Astrocyte of the spinal cord (primary cell): ENCODE results near the gene PROKR1.
"Not testable (repeated sequence)": the region's sequence is repeated elsewhere in the genome, so short reads cannot be mapped to it uniquely, and the experiment has no call there.

Experiments used
- DNase-seq: peaks from one replicate; pipeline ENCODE4 v3.0.0; 2011; ENCODE audit warnings: low read depth, low spot score
- H3K4me3 ChIP-seq: 2 replicates; pipeline ENCODE4 v1.5.1; 2011; ENCODE audit warnings: low read depth, mild to moderate bottlenecking, low read length, moderate library complexity
- CTCF ChIP-seq: IDR thresholded peaks from 2 replicates; pipeline ENCODE4 v1.5.1; 2012; ENCODE audit warnings: low read depth, mild to moderate bottlenecking, low read length, inconsistent platforms
- in situ Hi-C: cut with HindIII; loops from 2 replicates; pipeline ENCODE4 v1.10.0; 2017; ENCODE audit warnings: low sequenced_read_pairs

The PROKR1 gene

GRCh38 chr2:68643011-68643873 is at the start of gene PROKR1:
Gene PROKR1 (plus strand): TSS chr2:68643579. CDS start chr2:68645822, 2,243 bp downstream.
- TF ChIP-seq CTCF: no peak
- H3K4me3 ChIP-seq: peak within 1 kb of the TSS; percentile 27
- in situ Hi-C loops: no loop called here
- DNase-seq: peak; percentile 12

- TF ChIP-seq CTCF: no peak
- no peak for DNase-seq
- in situ Hi-C loops: no loop called here
- no peak overlapping the region for H3K4me3 ChIP-seq
Observed at GRCh38 chr2:68594041-68594440, 49.3 kb upstream of the PROKR1 start.

- in situ Hi-C loops: no loop called here
- no peak overlapping the region for H3K4me3 ChIP-seq
- DNase-seq: peak; percentile 62
- peak; percentile 91 for TF ChIP-seq CTCF
Observed at GRCh38 chr2:68594674-68595492, 48.5 kb upstream of the PROKR1 start.

- in situ Hi-C loops, H3K4me3 ChIP-seq, DNase-seq: not testable (repeated sequence)
Observed at GRCh38 chr2:68595493-68595785, 47.9 kb upstream of the PROKR1 start.

GRCh38 chr2:68600495-68600894 is 42.9 kb upstream of the PROKR1 start:
- DNase-seq, in situ Hi-C loops, H3K4me3 ChIP-seq: not testable (repeated sequence)

GRCh38 chr2:68603059-68603458 is 40.3 kb upstream of the PROKR1 start:
- no peak overlapping the region for H3K4me3 ChIP-seq
- no peak for DNase-seq
- in situ Hi-C loops: no loop called here
- TF ChIP-seq CTCF: no peak

- in situ Hi-C loops: no loop called here
- no peak for TF ChIP-seq CTCF
- DNase-seq: no peak
- no peak overlapping the region for H3K4me3 ChIP-seq
Observed at GRCh38 chr2:68604077-68604476, 39.3 kb upstream of the PROKR1 start.
